Heart left ventricle (tissue), 13 donors: ENCODE results near the gene TGFB1I1.

Experiments
- CTCF ChIP-seq, 12 donors: fragments of 200-600 bp; sonication (generic) in 4 of 12; IDR thresholded peaks; one replicate each; pipeline versions ENCODE4 v1.5.0 to v1.8.0; 2018 to 2022; ENCODE audit warnings: antibody characterized with exemption in 12 of 12, mild to moderate bottlenecking in 5 of 12
- POLR2A ChIP-seq, 2 donors: fragments of 450-650 bp; IDR thresholded peaks; one replicate each; pipeline ENCODE4 v1.6.1; 2017; ENCODE audit warnings: antibody characterized with exemption in 2 of 2, mild to moderate bottlenecking in 2 of 2, moderate library complexity in 2 of 2
- donor health status: ischemic (EF 13 %, LVEDD 7.1; RV severe dilation, severe dysfunction).
- donor health status: DM: no; HTN: yes; CAD: no.
- donor health status: DM: no; HTN: no; CAD: no.
- donor health status: ischemic (EF 25% LVEDD 6.9; RV normal size, moderate dysfunction).
- donor health status: ischemic (EF 25% LVEDD 5.7; RV mildly dilated, moderate dysfunction).
- donor health status: ischemic (EF 35%, LVEDD 5.7; RV mildly dilated, moderate dysfunction).
- donor health status: nonischemic (EF 11% LVEDD 7.7; RV severe dilation, severe dysfunction).
- donor health status: DM: yes; HTN: yes; CAD: no.
- donor health status: PGD.
- donor health status: ischemic (EF 29% LVEDD 5.4; RV normal size, mild dysfunction).
- donor health status: nonischemic (EF 23%, LVEDD 6.1; RV moderate dilation, normal function).

- no peak for TF ChIP-seq CTCF (IDR thresholded peaks at IDR 0.05)
- no peak for TF ChIP-seq POLR2A (IDR thresholded peaks at IDR 0.05)
These were observed 4.6 kb downstream of the TGFB1I1 start for GRCh38 chr16:31476303-31477219.
